B cell (primary cell): ENCODE results near the gene C16orf82. TPM values are rescaled to one million over a fixed set of nuclear protein-coding genes. Genes with fewer than 3 reads are reported as not detected.

ENCODE experiments used
- ATAC-seq: fragments of 200-7000 bp; cut with Tn5 transposase; one replicate; pipeline ENCODE4 v1.10.0; 2021; ENCODE audit warnings: low read depth, mild to moderate bottlenecking, moderate number of reproducible peaks, moderate library complexity
- CTCF ChIA-PET: fragments of 350-600 bp; sonication (Branson Sonifier 250); formaldehyde crosslinking; loops from one replicate; lab custom pipeline; 2021; ENCODE audit warnings: antibody characterized with exemption, inconsistent platforms; lab: Charles Lee
- POLR2A ChIA-PET: fragments of 350-600 bp; sonication (Branson Sonifier 250); formaldehyde crosslinking; loops from one replicate; lab custom pipeline; 2021; ENCODE audit warnings: antibody characterized with exemption; lab: Charles Lee
- DNase-seq: peaks from one replicate; pipeline ENCODE4 v3.0.0; 2013
- H2AFZ ChIP-seq: 2 replicates; pipeline ENCODE4 v1.6.1; 2012; ENCODE audit warnings: mild to moderate bottlenecking, low read depth, low read length; ENCODE audit not compliant: insufficient read depth, poor library complexity, severe bottlenecking
- H3K27ac ChIP-seq, 2 donors: 1 replicate in 1 of 2; 2 replicates in 1 of 2; pipeline ENCODE4 v1.5.1; 2012 to 2013; ENCODE audit warnings: low read length in 2 of 2, mild to moderate bottlenecking in 2 of 2, moderate library complexity in 1 of 2
- H3K27me3 ChIP-seq, 4 experiments: fragments of 200-600 bp in 1 of 4; sonication (generic) in 1 of 4; replicated peaks in 1 of 4; 1 replicate in 2 of 4; 2 replicates in 2 of 4; pipeline versions ENCODE4 v1.6.1 to v1.7.0; 2013 to 2016; ENCODE audit warnings: low read length in 3 of 4, mild to moderate bottlenecking in 2 of 4, mixed read lengths in 1 of 4, moderate library complexity in 1 of 4; ENCODE audit not compliant: insufficient read depth in 4 of 4, control insufficient read depth in 3 of 4; ENCODE audit errors: control extremely low read depth in 1 of 4
- H3K36me3 ChIP-seq, 2 experiments: replicated peaks in 1 of 2; 1 replicate in 1 of 2; 2 replicates in 1 of 2; pipeline versions ENCODE4 v1.6.1 to v1.7.1; 2013; ENCODE audit warnings: low read length in 1 of 2; ENCODE audit not compliant: insufficient read depth in 2 of 2, control insufficient read depth in 1 of 2; ENCODE audit errors: control extremely low read depth in 1 of 2, extremely low read depth in 1 of 2
- H3K4me1 ChIP-seq, 2 donors: fragments of 200-600 bp in 1 of 2; sonication (generic) in 1 of 2; 1 replicate in 1 of 2; 2 replicates in 1 of 2; pipeline versions ENCODE4 v1.5.1 to v1.6.1; 2013 to 2017; ENCODE audit warnings: low read length in 2 of 2; ENCODE audit not compliant: control insufficient read depth in 2 of 2, insufficient read depth in 2 of 2
- H3K4me2 ChIP-seq: replicated peaks from 2 replicates; pipeline ENCODE3; 2012; ENCODE audit warnings: mild to moderate bottlenecking, low read depth, low read length; ENCODE audit not compliant: poor library complexity, severe bottlenecking
- H3K4me3 ChIP-seq, 5 experiments: fragments of 200-600 bp in 1 of 5; sonication (generic) in 1 of 5; 1 replicate in 3 of 5; 2 replicates in 2 of 5; pipeline versions ENCODE4 v1.5.1 to v1.7.0; 2011 to 2016; ENCODE audit warnings: low read length in 4 of 5, mild to moderate bottlenecking in 4 of 5, low read depth in 2 of 5, control low read depth in 1 of 5, moderate library complexity in 1 of 5; ENCODE audit not compliant: insufficient read depth in 1 of 5; ENCODE audit errors: control extremely low read depth in 1 of 5, extremely low read depth in 1 of 5
- H3K79me2 ChIP-seq: fragments of 200-600 bp; sonication (generic); one replicate; pipeline ENCODE4 v1.6.0; 2016; ENCODE audit warnings: low read length; ENCODE audit not compliant: control insufficient read depth, insufficient read depth
- H3K9ac ChIP-seq: fragments of 200-600 bp; sonication (generic); 2 replicates; pipeline ENCODE4 v1.6.1; 2017; ENCODE audit warnings: mild to moderate bottlenecking, low read length, moderate library complexity
- H3K9me3 ChIP-seq, 3 donors: one replicate each; pipeline versions ENCODE4 v1.6.1 to v1.7.1; 2013; ENCODE audit warnings: low read length in 2 of 3; ENCODE audit not compliant: control insufficient read depth in 2 of 3, insufficient read depth in 1 of 3; ENCODE audit errors: control extremely low read depth in 1 of 3
- H4K20me1 ChIP-seq: 2 replicates; pipeline ENCODE4 v1.6.0; 2012; ENCODE audit warnings: mild to moderate bottlenecking, low read length; ENCODE audit not compliant: insufficient read depth, control insufficient read depth, poor library complexity, severe bottlenecking
- H3K27ac Mint-ChIP-seq: one replicate; pipeline ENCODE4 v1.8.0; 2021; ENCODE audit warnings: mixed read lengths
- H3K27me3 Mint-ChIP-seq: one replicate; pipeline ENCODE4 v1.8.0; 2021; ENCODE audit warnings: mixed read lengths
- H3K4me1 Mint-ChIP-seq: one replicate; pipeline ENCODE4 v1.8.0; 2021; ENCODE audit warnings: mixed read lengths
- H3K4me3 Mint-ChIP-seq: one replicate; pipeline ENCODE4 v1.8.0; 2021; ENCODE audit warnings: mixed read lengths
- H3K9me3 Mint-ChIP-seq: one replicate; pipeline ENCODE4 v1.8.0; 2022; ENCODE audit warnings: mixed read lengths; ENCODE audit not compliant: insufficient read depth
- EZH2 ChIP-seq: IDR thresholded peaks from 2 replicates; pipeline ENCODE4 v1.6.1; 2012; ENCODE audit warnings: borderline replicate concordance, low read depth, mild to moderate bottlenecking, moderate library complexity, low read length; ENCODE audit not compliant: insufficient read depth, poor library complexity, severe bottlenecking
- WGBS: methylation state at CpG from one replicate; pipeline ENCODE4 v1.1.5; 2013; ENCODE audit warnings: missing lambda C conversion rate; ENCODE audit not compliant: insufficient coverage; 5-methylcytosine and 5-hydroxymethylcytosine counted together
- intact Hi-C: fragments of 100-400 bp; cut with micrococcal nuclease; formaldehyde crosslinking; loops from one replicate; pipeline ENCODE4 v1.10.0; 2022
- polyA plus RNA-seq: library from polyadenylated mRNA; depleted of rRNA; stranded (reverse); fragments of >200 nt; gene quantifications from 2 replicates; pipeline ENCODE4 v1.2.3, GENCODE V29; 2012
- total RNA-seq, 2 donors: library from RNA; stranded (reverse); fragments of 120-200 nt in 1 of 2; gene quantifications; 1 replicate in 1 of 2; 2 replicates in 1 of 2; pipeline versions ENCODE4 v1.2.3 to v1.2.4, GENCODE V29; 2013 to 2022
- TF ChIP-seq, protein P1 (sequence below): fragments of 200-600 bp; IDR thresholded peaks from one replicate; pipeline ENCODE4 v1.8.0; 2022; ENCODE audit warnings: antibody characterized with exemption, mild to moderate bottlenecking

The C16orf82 gene
- total and polyA plus RNA-seq, 2 donors (not counting 1 experiment from before 2014, with no cell fraction given): not detected

DNA sequence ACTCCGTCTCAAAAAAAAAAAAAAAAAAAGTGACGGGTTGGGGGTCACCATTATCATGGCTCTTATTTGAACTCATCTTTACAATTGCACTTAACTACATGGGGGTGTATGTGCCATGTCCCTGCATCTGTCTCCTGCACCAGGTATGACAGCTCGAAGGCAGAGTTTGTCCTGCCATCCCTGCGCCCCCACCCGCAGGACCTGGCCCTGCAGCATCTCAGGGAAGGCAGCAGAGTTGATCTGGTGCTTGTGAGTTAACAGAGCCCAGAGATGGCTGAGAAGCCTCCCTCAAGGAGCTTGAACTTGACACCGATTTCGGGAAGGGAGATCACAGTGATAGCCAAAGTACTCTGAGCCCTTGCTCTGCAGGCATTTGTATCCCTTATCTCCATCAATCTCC lies 44.8 kb downstream of the C16orf82 start:
- Mint-ChIP-seq H3K27ac (peak overlapping the region; percentile 66), H3K4me1 (peaks cover 43% of the 10 kb centered on the region), H3K9me3 (no peaks in the 10 kb centered on the region), H3K4me3 (peak overlapping the region; percentile 6), H3K27me3 (no peaks in the 10 kb centered on the region)
- ATAC-seq (no peak), DNase-seq (no peak)
- H3K36me3 ChIP-seq: no peaks in the 10 kb centered on the region
- ChIA-PET POLR2A (no interaction called here), CTCF (no interaction called here)
- peak overlapping the region; percentile 11 for H3K4me2 ChIP-seq
- no peak overlapping the region for H2AFZ ChIP-seq
- no peaks in the 10 kb centered on the region for H4K20me1 ChIP-seq
- H3K9me3 ChIP-seq: no peaks in the 10 kb centered on the region
- H3K9ac ChIP-seq: no peak overlapping the region
- H3K27ac ChIP-seq: no peak overlapping the region
- no peaks in the 10 kb centered on the region for H3K27me3 ChIP-seq
- no peak for TF ChIP-seq EZH2
- TF ChIP-seq, protein P1, sequence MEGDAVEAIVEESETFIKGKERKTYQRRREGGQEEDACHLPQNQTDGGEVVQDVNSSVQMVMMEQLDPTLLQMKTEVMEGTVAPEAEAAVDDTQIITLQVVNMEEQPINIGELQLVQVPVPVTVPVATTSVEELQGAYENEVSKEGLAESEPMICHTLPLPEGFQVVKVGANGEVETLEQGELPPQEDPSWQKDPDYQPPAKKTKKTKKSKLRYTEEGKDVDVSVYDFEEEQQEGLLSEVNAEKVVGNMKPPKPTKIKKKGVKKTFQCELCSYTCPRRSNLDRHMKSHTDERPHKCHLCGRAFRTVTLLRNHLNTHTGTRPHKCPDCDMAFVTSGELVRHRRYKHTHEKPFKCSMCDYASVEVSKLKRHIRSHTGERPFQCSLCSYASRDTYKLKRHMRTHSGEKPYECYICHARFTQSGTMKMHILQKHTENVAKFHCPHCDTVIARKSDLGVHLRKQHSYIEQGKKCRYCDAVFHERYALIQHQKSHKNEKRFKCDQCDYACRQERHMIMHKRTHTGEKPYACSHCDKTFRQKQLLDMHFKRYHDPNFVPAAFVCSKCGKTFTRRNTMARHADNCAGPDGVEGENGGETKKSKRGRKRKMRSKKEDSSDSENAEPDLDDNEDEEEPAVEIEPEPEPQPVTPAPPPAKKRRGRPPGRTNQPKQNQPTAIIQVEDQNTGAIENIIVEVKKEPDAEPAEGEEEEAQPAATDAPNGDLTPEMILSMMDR: no peak
- intact Hi-C loops: no loop called here
- H3K79me2 ChIP-seq: no peaks in the 10 kb centered on the region
- H3K4me1 ChIP-seq: peaks cover 39 to 55% of the 10 kb centered on the region in 2 donors
- H3K4me3 ChIP-seq: no peak overlapping the region
- WGBS: 86% methylated on average over 5 of the region's 7 CpGs

DNA sequence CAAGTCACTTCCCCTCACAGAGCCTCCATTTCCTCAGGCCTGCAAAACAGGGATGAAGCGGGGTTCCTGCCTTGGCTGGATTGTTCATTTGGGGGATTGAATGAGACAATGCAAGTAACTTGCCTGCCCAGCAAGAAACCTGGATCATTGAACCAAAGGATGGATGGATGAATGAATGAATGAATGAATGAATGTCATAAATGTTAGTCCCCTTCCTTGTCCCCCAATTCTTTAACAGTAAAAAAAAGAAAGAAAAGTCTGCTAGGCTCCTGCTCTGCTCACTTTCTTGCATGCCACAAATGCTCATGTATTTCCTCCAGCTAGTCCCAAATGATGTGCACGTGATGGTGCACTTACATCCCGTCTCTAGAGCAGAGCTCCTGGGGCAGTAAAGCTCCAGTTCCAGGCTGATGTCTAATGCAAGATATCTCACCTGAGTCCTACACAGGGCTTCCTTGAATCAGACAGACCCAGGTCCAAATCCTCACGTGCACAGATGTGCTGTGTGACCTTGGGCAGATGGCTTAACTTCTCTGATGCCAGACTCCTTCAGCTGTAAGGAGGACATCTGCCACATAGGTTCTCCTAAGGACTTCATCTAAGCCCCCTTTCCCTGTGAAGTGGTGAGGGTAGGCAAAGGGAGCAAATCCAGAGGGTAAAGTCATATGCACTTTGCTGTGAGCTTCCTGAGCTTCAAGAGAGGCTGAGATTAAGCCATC lies 45.5 kb downstream of the C16orf82 start:
- WGBS: 96% methylated on average over 4 of the region's 4 CpGs
- H3K27ac ChIP-seq: no peak overlapping the region
- DNase-seq (no peak), ATAC-seq (no peak)
- no peaks in the 10 kb centered on the region for H3K9me3 ChIP-seq
- Mint-ChIP-seq H3K9me3 (no peaks in the 10 kb centered on the region), H3K27ac (peak overlapping the region; percentile 94), H3K4me1 (peaks cover 43% of the 10 kb centered on the region), H3K27me3 (no peaks in the 10 kb centered on the region), H3K4me3 (peak overlapping the region; percentile 6)
- no peak overlapping the region for H3K4me3 ChIP-seq
- intact Hi-C loops: no loop called here
- H2AFZ ChIP-seq: no peak overlapping the region
- POLR2A ChIA-PET: no interaction called here
- H4K20me1 ChIP-seq: no peaks in the 10 kb centered on the region
- H3K9ac ChIP-seq: no peak overlapping the region
- peaks cover 39 to 55% of the 10 kb centered on the region in 2 donors for H3K4me1 ChIP-seq
- CTCF ChIA-PET: interaction anchor here (1.1 kb wide), 1 partner anchor 217 kb away, joined by 5 read pairs; no protein-coding TSS in a partner anchor
- H3K36me3 ChIP-seq: no peaks in the 10 kb centered on the region
- peak overlapping the region; percentile 11 for H3K4me2 ChIP-seq
- TF ChIP-seq EZH2: no peak
- TF ChIP-seq, protein P1: no peak
- no peaks in the 10 kb centered on the region for H3K79me2 ChIP-seq
- no peaks in the 10 kb centered on the region for H3K27me3 ChIP-seq
